Prostate gland (tissue), 2 donors: ENCODE measurements around the gene ASXL2. TPM values are rescaled to one million over a fixed set of nuclear protein-coding genes. Genes with fewer than 3 reads are reported as not detected.
A peak's percentile ranks its signal among the peaks of the same experiment; 100 is the strongest.

Source experiments
- DNase-seq: peaks from one replicate; pipeline ENCODE4 v3.0.0-alpha.2; 2019; ENCODE audit warnings: low spot score
- H3K27ac ChIP-seq, 2 donors: fragments of 200-600 bp; sonication (generic); 2 replicates each; pipeline ENCODE4 v1.5.1; 2017 to 2019
- H3K27me3 ChIP-seq: fragments of 200-600 bp; sonication (generic); replicated peaks from 2 replicates; pipeline ENCODE4 v1.5.1; 2019; ENCODE audit not compliant: insufficient read depth
- H3K36me3 ChIP-seq, 2 donors: fragments of 200-600 bp; sonication (generic); 1 replicate in 1 of 2; 2 replicates in 1 of 2; pipeline versions ENCODE4 v1.5.1 to v1.8.1; 2017 to 2019
- H3K4me1 ChIP-seq: fragments of 200-600 bp; sonication (generic); replicated peaks from 2 replicates; pipeline ENCODE4 v1.5.1; 2019
- H3K4me3 ChIP-seq, 2 donors: fragments of 200-600 bp; sonication (generic); 2 replicates each; pipeline ENCODE4 v1.5.1; 2017 to 2019
- H3K9me3 ChIP-seq: fragments of 200-600 bp; sonication (generic); 2 replicates; pipeline ENCODE4 v1.5.1; 2017
- CTCF ChIP-seq, 4 experiments: fragments of 200-600 bp in 2 of 4; fragments of 450-650 bp in 2 of 4; sonication (generic) in 2 of 4; IDR thresholded peaks; 1 replicate in 3 of 4; 2 replicates in 1 of 4; pipeline ENCODE4 v1.5.1; 2016 to 2019; ENCODE audit warnings: antibody characterized with exemption in 4 of 4, mild to moderate bottlenecking in 2 of 4, moderate library complexity in 2 of 4
- POLR2A ChIP-seq: fragments of 450-650 bp; IDR thresholded peaks from one replicate; pipeline ENCODE4 v1.6.1; 2016; ENCODE audit warnings: antibody characterized with exemption, mild to moderate bottlenecking
- POLR2AphosphoS5 ChIP-seq: sonication (generic); formaldehyde crosslinking; IDR thresholded peaks from one replicate; pipeline ENCODE4 v1.6.1; 2017; ENCODE audit warnings: antibody characterized with exemption
- WGBS: methylation state at CpG from one replicate; pipeline ENCODE4 v1.1.5; 2018; 5-methylcytosine and 5-hydroxymethylcytosine counted together
- intact Hi-C: fragments of 100-400 bp; cut with DNase I; formaldehyde crosslinking; loops from one replicate; pipeline ENCODE4 v1.14.2; 2022
- total RNA-seq, 2 donors: library from RNA; depleted of rRNA; stranded (reverse); fragments of >200 nt; gene quantifications; one replicate each; pipeline ENCODE4 v1.1.0, GENCODE V29; 2016

ASXL2 gene
- total RNA-seq: 10 to 100 TPM; 15.8 to 36.1 TPM

GRCh38 chr2:25878361-25879132 is at the start of gene ASXL2:
Gene ASXL2, minus strand, starts transcription at chr2:25878487. Its CDS starts 265 bp downstream, at chr2:25878222.
- Histone ChIP-seq H3K4me3 (peak within 1 kb of the TSS; percentile 71 to 91), H3K36me3 (no peaks in the 10 kb centered on the region), H3K4me1 (no peaks in the 10 kb centered on the region), H3K9me3 (no peaks in the 10 kb centered on the region), H3K27me3 (no peaks in the 10 kb centered on the region), H3K27ac (peak within 1 kb of the TSS; percentile 87 to 92)
- intact Hi-C loops: loop anchor here (10.0 kb wide), 1 partner anchor 204 kb away; the partner anchor contains the start of gene DTNB
- TF ChIP-seq CTCF (IDR thresholded peaks at IDR 0.05) (peak in 2 of 4 experiments; percentile 37 to 40), POLR2A (peak; percentile 66), POLR2AphosphoS5 (peak; percentile 95)
- WGBS: under 1% methylated on average over 41 of the region's 56 CpGs
- DNase-seq: peak; percentile 97

GRCh38 chr2:25926984-25927756 is 48.9 kb upstream of the ASXL2 start:
- intact Hi-C loops: no loop called here
- 79% methylated on average over 18 of the region's 18 CpGs for WGBS
- H3K4me3 ChIP-seq: no peak overlapping the region

GRCh38 chr2:25922501-25922900 is 44.2 kb upstream of the ASXL2 start:
- TF ChIP-seq CTCF (IDR thresholded peaks at IDR 0.05) (no peak), POLR2AphosphoS5 (no peak), POLR2A (no peak)
- Histone ChIP-seq H3K27me3 (no peaks in the 10 kb centered on the region), H3K36me3 (no peaks in the 10 kb centered on the region), H3K9me3 (no peaks in the 10 kb centered on the region), H3K4me3 (no peak overlapping the region), H3K27ac (no peak overlapping the region), H3K4me1 (no peaks in the 10 kb centered on the region)
- intact Hi-C loops: no loop called here
- no peak for DNase-seq
- WGBS: 82% methylated on average over 2 of the region's 2 CpGs

More at GRCh38 chr2:25926984-25927756, 48.9 kb upstream of the ASXL2 start:
- Histone ChIP-seq H3K9me3 (no peaks in the 10 kb centered on the region), H3K36me3 (no peaks in the 10 kb centered on the region), H3K27ac (no peak overlapping the region), H3K4me1 (no peaks in the 10 kb centered on the region), H3K27me3 (no peaks in the 10 kb centered on the region)
- no peak for DNase-seq
- TF ChIP-seq POLR2AphosphoS5 (no peak), CTCF (IDR thresholded peaks at IDR 0.05) (no peak), POLR2A (no peak)

- H3K4me1 ChIP-seq: no peaks in the 10 kb centered on the region
- WGBS: 80% methylated on average over 12 of the region's 12 CpGs
- H3K27me3 ChIP-seq: no peaks in the 10 kb centered on the region
- no peak for TF ChIP-seq CTCF (IDR thresholded peaks at IDR 0.05)
- no peak for TF ChIP-seq POLR2AphosphoS5
- no peak for TF ChIP-seq POLR2A
- H3K27ac ChIP-seq: no peak overlapping the region
- intact Hi-C loops: no loop called here
- no peak overlapping the region for H3K4me3 ChIP-seq
- no peaks in the 10 kb centered on the region for H3K9me3 ChIP-seq
- no peak for DNase-seq
- no peaks in the 10 kb centered on the region for H3K36me3 ChIP-seq
These were observed 42.6 kb upstream of the ASXL2 start for GRCh38 chr2:25920786-25921415.
